Effector memory CD8-positive, alpha-beta T cell (primary cell): ENCODE results near the gene KPNA1.

ENCODE experiments used
- ATAC-seq: fragments of 150-1000 bp; cut with Tn5 transposase; replicated peaks from 2 replicates; pipeline ENCODE4 v1.10.0; 2021; ENCODE audit warnings: mild to moderate bottlenecking, moderate library complexity
- DNase-seq, 3 experiments: peaks; one replicate each; pipeline ENCODE4 v3.0.0; 2021
- H3K27ac Mint-ChIP-seq, 2 donors: one replicate each; pipeline ENCODE4 v1.8.0; 2022; ENCODE audit warnings: mild to moderate bottlenecking in 2 of 2, mixed read lengths in 2 of 2, moderate library complexity in 2 of 2
- H3K27me3 Mint-ChIP-seq, 2 donors: one replicate each; pipeline ENCODE4 v1.8.0; 2022; ENCODE audit warnings: mixed read lengths in 2 of 2
- H3K36me3 Mint-ChIP-seq: one replicate; pipeline ENCODE4 v1.8.0; 2022; ENCODE audit warnings: mild to moderate bottlenecking, moderate library complexity, mixed read lengths; ENCODE audit not compliant: insufficient read depth
- H3K4me1 Mint-ChIP-seq, 2 donors: one replicate each; pipeline ENCODE4 v1.8.0; 2022; ENCODE audit warnings: low read depth in 2 of 2, mixed read lengths in 2 of 2
- H3K4me3 Mint-ChIP-seq, 2 donors: one replicate each; pipeline ENCODE4 v1.8.0; 2022; ENCODE audit warnings: mild to moderate bottlenecking in 2 of 2, mixed read lengths in 2 of 2, moderate library complexity in 2 of 2
- H3K9me3 Mint-ChIP-seq, 2 donors: one replicate each; pipeline ENCODE4 v1.8.0; 2022; ENCODE audit warnings: mixed read lengths in 2 of 2

The KPNA1 gene

GRCh38 chr3:122493296-122493695 lies 21.4 kb downstream of the KPNA1 start:
- peaks cover 21 to 22% of the 10 kb centered on the region in 2 donors for H3K4me1 Mint-ChIP-seq
- no peak overlapping the region for H3K4me3 Mint-ChIP-seq
- no peak for DNase-seq
- ATAC-seq: no peak
- H3K36me3 Mint-ChIP-seq: peaks cover 53% of the 10 kb centered on the region
- no peak overlapping the region for H3K27ac Mint-ChIP-seq
- no peaks in the 10 kb centered on the region for H3K27me3 Mint-ChIP-seq
- H3K9me3 Mint-ChIP-seq: no peaks in the 10 kb centered on the region

GRCh38 chr3:122488262-122488973 lies 26.3 kb downstream of the KPNA1 start:
- peaks cover 18 to 23% of the 10 kb centered on the region in 2 donors for H3K4me1 Mint-ChIP-seq
- H3K4me3 Mint-ChIP-seq: no peak overlapping the region
- DNase-seq: no peak
- no peaks in the 10 kb centered on the region for H3K27me3 Mint-ChIP-seq
- peaks cover 24% of the 10 kb centered on the region for H3K36me3 Mint-ChIP-seq
- H3K9me3 Mint-ChIP-seq: no peaks in the 10 kb centered on the region
- H3K27ac Mint-ChIP-seq: peak overlapping the region; percentile 9 to 33
- ATAC-seq: no peak

GRCh38 chr3:122484985-122485384 lies 29.8 kb downstream of the KPNA1 start:
- Mint-ChIP-seq H3K9me3 (no peaks in the 10 kb centered on the region), H3K4me3 (no peak overlapping the region), H3K27ac (no peak overlapping the region), H3K4me1 (peaks cover 32 to 39% of the 10 kb centered on the region in 2 donors), H3K36me3 (peaks cover 8% of the 10 kb centered on the region), H3K27me3 (no peaks in the 10 kb centered on the region)
- no peak for DNase-seq
- ATAC-seq: no peak

GRCh38 chr3:122481390-122481789 lies 33.3 kb downstream of the KPNA1 start:
- Mint-ChIP-seq H3K9me3 (no peaks in the 10 kb centered on the region), H3K27ac (peak overlapping the region in 1 of 2 donors; percentile 6), H3K4me1 (peaks cover 25 to 50% of the 10 kb centered on the region in 2 donors), H3K27me3 (no peaks in the 10 kb centered on the region), H3K4me3 (no peak overlapping the region), H3K36me3 (peaks cover 8% of the 10 kb centered on the region)
- DNase-seq: no peak
- no peak for ATAC-seq

GRCh38 chr3:122476532-122476931 lies 38.2 kb downstream of the KPNA1 start:
- H3K4me3 Mint-ChIP-seq: no peak overlapping the region
- no peak overlapping the region for H3K27ac Mint-ChIP-seq
- ATAC-seq (no peak), DNase-seq (no peak)
- H3K4me1 Mint-ChIP-seq: peaks cover 44 to 66% of the 10 kb centered on the region in 2 donors
- no peaks in the 10 kb centered on the region for H3K9me3 Mint-ChIP-seq
- peaks cover 8% of the 10 kb centered on the region for H3K36me3 Mint-ChIP-seq
- no peaks in the 10 kb centered on the region for H3K27me3 Mint-ChIP-seq

GRCh38 chr3:122475316-122475715 lies 39.4 kb downstream of the KPNA1 start:
- Mint-ChIP-seq H3K4me1 (peaks cover 46 to 70% of the 10 kb centered on the region in 2 donors), H3K36me3 (peaks cover 8% of the 10 kb centered on the region), H3K9me3 (no peaks in the 10 kb centered on the region), H3K27me3 (no peaks in the 10 kb centered on the region), H3K4me3 (no peak overlapping the region), H3K27ac (no peak overlapping the region)
- ATAC-seq (no peak), DNase-seq (no peak)

GRCh38 chr3:122469659-122470058 lies 45.1 kb downstream of the KPNA1 start:
- no peaks in the 10 kb centered on the region for H3K9me3 Mint-ChIP-seq
- H3K27me3 Mint-ChIP-seq: no peaks in the 10 kb centered on the region
- H3K36me3 Mint-ChIP-seq: peaks cover 21% of the 10 kb centered on the region
- peaks cover 49 to 65% of the 10 kb centered on the region in 2 donors for H3K4me1 Mint-ChIP-seq
- peak overlapping the region; percentile 2 to 7 for H3K27ac Mint-ChIP-seq
- ATAC-seq: no peak
- DNase-seq: no peak
- no peak overlapping the region for H3K4me3 Mint-ChIP-seq

- Mint-ChIP-seq H3K4me3 (no peak overlapping the region), H3K27ac (peak overlapping the region in 1 of 2 donors; percentile 74), H3K4me1 (peaks cover 43 to 59% of the 10 kb centered on the region in 2 donors)
These were observed 45.7 kb downstream of the KPNA1 start for GRCh38 chr3:122468896-122469533.

GRCh38 chr3:122466701-122467240 lies 48.0 kb downstream of the KPNA1 start:
- Mint-ChIP-seq H3K27ac (no peak overlapping the region), H3K36me3 (peaks cover 47% of the 10 kb centered on the region), H3K9me3 (no peaks in the 10 kb centered on the region), H3K4me3 (no peak overlapping the region), H3K4me1 (peaks cover 28 to 39% of the 10 kb centered on the region in 2 donors), H3K27me3 (no peaks in the 10 kb centered on the region)
- ATAC-seq (no peak), DNase-seq (no peak)

More at GRCh38 chr3:122468896-122469533, 45.7 kb downstream of the KPNA1 start:
- ATAC-seq (no peak), DNase-seq (no peak)
- Mint-ChIP-seq H3K27me3 (no peaks in the 10 kb centered on the region), H3K9me3 (no peaks in the 10 kb centered on the region), H3K36me3 (peaks cover 25% of the 10 kb centered on the region)

- no peak for ATAC-seq
- Mint-ChIP-seq H3K36me3 (peaks cover 59% of the 10 kb centered on the region), H3K27ac (no peak overlapping the region)
These were observed 50.1 kb downstream of the KPNA1 start for GRCh38 chr3:122464659-122465058.

GRCh38 chr3:122462406-122462805 lies 52.3 kb downstream of the KPNA1 start:
- H3K27me3 Mint-ChIP-seq: no peaks in the 10 kb centered on the region
- peaks cover 68% of the 10 kb centered on the region for H3K36me3 Mint-ChIP-seq
- H3K9me3 Mint-ChIP-seq: no peaks in the 10 kb centered on the region
- no peak for ATAC-seq
- no peak for DNase-seq
- no peak overlapping the region for H3K4me3 Mint-ChIP-seq
- H3K4me1 Mint-ChIP-seq: peaks cover 0 to 4% of the 10 kb centered on the region in 2 donors
- peak overlapping the region in 1 of 2 donors; percentile 31 for H3K27ac Mint-ChIP-seq

More at GRCh38 chr3:122464659-122465058, 50.1 kb downstream of the KPNA1 start:
- Mint-ChIP-seq H3K27me3 (no peaks in the 10 kb centered on the region), H3K4me3 (no peak overlapping the region), H3K4me1 (peaks cover 14 to 23% of the 10 kb centered on the region in 2 donors), H3K9me3 (no peaks in the 10 kb centered on the region)
- no peak for DNase-seq

GRCh38 chr3:122461806-122462205 lies 52.9 kb downstream of the KPNA1 start:
- Mint-ChIP-seq H3K4me1 (no peaks in the 10 kb centered on the region), H3K9me3 (no peaks in the 10 kb centered on the region), H3K27me3 (no peaks in the 10 kb centered on the region), H3K4me3 (no peak overlapping the region), H3K27ac (peak overlapping the region in 1 of 2 donors; percentile 58), H3K36me3 (peaks cover 70% of the 10 kb centered on the region)
- no peak for DNase-seq
- ATAC-seq: no peak

- H3K36me3 Mint-ChIP-seq: peaks cover 65% of the 10 kb centered on the region
- H3K27me3 Mint-ChIP-seq: no peaks in the 10 kb centered on the region
These were observed 55.7 kb downstream of the KPNA1 start for GRCh38 chr3:122458992-122459391.

GRCh38 chr3:122457706-122458105 lies 57.0 kb downstream of the KPNA1 start:
- H3K4me3 Mint-ChIP-seq: no peak overlapping the region
- DNase-seq (no peak), ATAC-seq (no peak)
- H3K9me3 Mint-ChIP-seq: no peaks in the 10 kb centered on the region
- peak overlapping the region; percentile 18 to 39 for H3K27ac Mint-ChIP-seq
- peaks cover 65% of the 10 kb centered on the region for H3K36me3 Mint-ChIP-seq
- no peaks in the 10 kb centered on the region for H3K27me3 Mint-ChIP-seq
- H3K4me1 Mint-ChIP-seq: no peaks in the 10 kb centered on the region

More at GRCh38 chr3:122458992-122459391, 55.7 kb downstream of the KPNA1 start:
- no peaks in the 10 kb centered on the region for H3K9me3 Mint-ChIP-seq
- ATAC-seq (no peak), DNase-seq (no peak)
- H3K4me3 Mint-ChIP-seq: no peak overlapping the region
- H3K27ac Mint-ChIP-seq: peak overlapping the region in 1 of 2 donors; percentile 78
- no peaks in the 10 kb centered on the region for H3K4me1 Mint-ChIP-seq
